ENCODE measurements around the gene ZNF618. TPM values are rescaled to one million over a fixed set of nuclear protein-coding genes. Genes with fewer than 3 reads are reported as not detected.

ZNF618 gene
- total and polyA plus RNA-seq, 2 experiments from 2014 or later: 20.0 to 26.0 TPM

DNA sequence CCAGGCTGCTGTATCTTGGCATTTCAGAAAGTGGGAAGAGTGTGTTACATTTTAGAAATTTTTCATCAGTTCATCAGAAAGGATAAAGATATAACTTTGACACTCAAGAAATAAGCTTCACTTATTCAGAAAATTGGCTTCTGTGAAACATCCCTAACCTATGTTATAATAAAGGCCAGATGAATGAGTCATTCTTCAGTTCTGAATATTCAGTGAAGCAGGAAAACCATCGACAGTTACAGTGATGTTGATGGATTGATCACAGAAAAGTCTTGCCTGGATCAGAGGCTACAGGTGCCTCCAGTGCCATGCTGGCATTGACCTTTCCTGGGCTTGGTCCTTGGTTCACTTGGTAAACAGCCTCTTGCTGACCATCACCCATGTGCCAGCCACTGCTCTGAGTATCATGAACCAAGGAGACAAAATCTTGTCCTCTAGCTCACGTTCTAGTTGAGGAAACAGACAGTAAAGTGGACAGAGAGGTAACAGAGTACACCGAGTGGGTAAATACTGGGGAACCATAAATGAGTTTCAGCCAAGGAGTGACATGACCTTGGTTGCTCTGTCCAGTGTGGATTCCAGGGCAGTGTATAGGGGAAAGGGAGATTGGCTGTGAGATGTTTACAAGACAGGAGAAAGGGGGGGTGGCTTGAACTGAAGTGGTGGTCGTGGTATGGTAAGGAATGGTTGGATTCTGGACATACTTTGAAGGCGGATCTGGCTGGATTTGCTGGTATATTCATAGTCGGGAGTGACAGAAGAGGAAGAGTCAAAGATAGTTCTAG is 103.4 kb downstream of the ZNF618 start:
- H3K27ac ChIP-seq: no peak overlapping the region
- DNase-seq (ENCODE audit: low read depth in 1 of 2, low spot score in 1 of 2): no peak

GRCh38 chr9:113984639-113985380 is 108.7 kb downstream of the ZNF618 start:
- Histone ChIP-seq H3K36me3 (peaks cover 7% of the 10 kb centered on the region), H3K9me3 (ENCODE audit: low read depth) (no peaks in the 10 kb centered on the region), H3K4me3 (no peak overlapping the region), H3K27ac (no peak overlapping the region), H3K4me1 (ENCODE audit: low read depth) (no peaks in the 10 kb centered on the region), H3K27me3 (no peaks in the 10 kb centered on the region)
- TF ChIP-seq CTCF (IDR thresholded peaks at IDR 0.05; ENCODE audit: low read depth, low read length): no peak
- DNase-seq (ENCODE audit: low read depth in 1 of 2, low spot score in 1 of 2): no peak

More for the DNA sequence above, 103.4 kb downstream of the ZNF618 start:
- Histone ChIP-seq H3K27me3 (no peaks in the 10 kb centered on the region), H3K9me3 (ENCODE audit: low read depth) (no peaks in the 10 kb centered on the region), H3K4me1 (ENCODE audit: low read depth) (no peaks in the 10 kb centered on the region), H3K4me3 (no peak overlapping the region), H3K36me3 (no peaks in the 10 kb centered on the region)
- TF ChIP-seq CTCF (IDR thresholded peaks at IDR 0.05; ENCODE audit: low read depth, low read length): no peak

DNA sequence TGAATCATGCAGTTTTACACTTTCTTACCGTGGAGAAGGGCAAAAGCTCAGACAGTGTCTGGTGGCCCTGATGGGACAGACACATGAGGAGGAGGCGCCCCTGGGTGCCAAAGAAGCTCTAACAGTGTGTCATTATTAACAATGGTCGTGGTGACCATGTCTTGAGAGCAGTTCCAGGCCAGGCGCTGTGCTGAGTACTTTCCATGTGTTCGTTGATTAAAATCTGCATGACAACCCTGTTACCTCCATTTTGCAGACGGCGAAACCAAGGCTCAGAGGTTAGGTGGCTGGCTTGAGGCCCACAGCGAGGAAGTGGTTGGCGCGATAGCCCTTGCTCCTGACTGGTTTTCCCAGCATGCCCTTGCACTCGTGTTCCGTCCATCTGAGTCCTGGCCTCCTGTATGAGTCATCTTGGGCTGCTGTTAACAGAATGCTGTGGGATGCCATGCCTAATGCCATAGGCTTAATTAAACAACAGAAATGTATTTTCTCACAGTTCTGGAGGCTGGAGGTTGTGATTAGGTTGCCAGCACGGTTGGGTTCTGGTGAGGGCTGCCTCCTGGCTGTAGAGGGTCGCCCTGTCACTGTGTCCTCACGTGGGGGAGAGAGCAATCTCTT is 110.0 kb downstream of the ZNF618 start:
- Histone ChIP-seq H3K9me3 (ENCODE audit: low read depth) (no peaks in the 10 kb centered on the region), H3K36me3 (peaks cover 7% of the 10 kb centered on the region), H3K4me1 (ENCODE audit: low read depth) (no peaks in the 10 kb centered on the region), H3K27me3 (no peaks in the 10 kb centered on the region), H3K27ac (no peak overlapping the region), H3K4me3 (no peak overlapping the region)
- DNase-seq (ENCODE audit: low read depth in 1 of 2, low spot score in 1 of 2): peak in 1 of 2 donors; percentile 43
- no peak for TF ChIP-seq CTCF (IDR thresholded peaks at IDR 0.05; ENCODE audit: low read depth, low read length)

- TF ChIP-seq CTCF (IDR thresholded peaks at IDR 0.05; ENCODE audit: low read depth, low read length): no peak
- H3K27me3 ChIP-seq: no peaks in the 10 kb centered on the region
- no peaks in the 10 kb centered on the region for H3K9me3 ChIP-seq (ENCODE audit: low read depth)
- no peak for DNase-seq (ENCODE audit: low read depth in 1 of 2, low spot score in 1 of 2)
- H3K4me3 ChIP-seq: no peak overlapping the region
- no peaks in the 10 kb centered on the region for H3K4me1 ChIP-seq (ENCODE audit: low read depth)
- no peak overlapping the region for H3K27ac ChIP-seq
- peaks cover 7% of the 10 kb centered on the region for H3K36me3 ChIP-seq
These were observed 110.8 kb downstream of the ZNF618 start for GRCh38 chr9:113986931-113987330.

DNA sequence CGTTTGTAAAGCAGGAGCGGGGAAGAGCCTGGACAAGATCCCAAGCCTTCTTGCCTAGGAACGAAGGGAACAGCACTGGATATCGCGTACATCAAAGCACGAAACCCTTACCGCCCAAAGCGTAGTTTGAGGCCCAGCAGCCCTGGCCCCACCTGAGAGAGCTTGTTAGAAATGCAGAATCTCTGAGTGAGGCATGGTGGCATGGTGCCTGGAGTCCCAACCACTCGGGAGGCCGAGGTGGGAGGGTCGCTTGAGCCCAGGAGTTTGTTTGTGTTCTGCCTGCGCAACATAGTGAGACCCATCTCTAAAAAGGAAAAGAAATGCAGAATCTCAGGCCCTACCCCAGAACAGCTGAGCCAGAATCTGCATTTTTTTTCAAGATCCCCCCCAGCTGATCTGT is 111.4 kb downstream of the ZNF618 start:
- Histone ChIP-seq H3K9me3 (ENCODE audit: low read depth) (no peaks in the 10 kb centered on the region), H3K27me3 (no peaks in the 10 kb centered on the region), H3K4me3 (no peak overlapping the region), H3K36me3 (peaks cover 7% of the 10 kb centered on the region), H3K27ac (no peak overlapping the region), H3K4me1 (ENCODE audit: low read depth) (no peaks in the 10 kb centered on the region)
- DNase-seq (ENCODE audit: low read depth in 1 of 2, low spot score in 1 of 2): no peak
- no peak for TF ChIP-seq CTCF (IDR thresholded peaks at IDR 0.05; ENCODE audit: low read depth, low read length)

All from cardiac muscle cell (in vitro differentiated cells and primary cell).